Kidney (tissue), 14 donors: ENCODE measurements around the gene DLX6. TPM values are rescaled to one million over a fixed set of nuclear protein-coding genes. Genes with fewer than 3 reads are reported as not detected.

ENCODE experiments used
- DNase-seq, 5 donors: peaks; one replicate each; pipeline ENCODE4 v3.0.0-alpha.2; 2013 to 2020
- FAIRE-seq: peaks from 2 replicates; lab custom pipeline; 2012; peaks lifted over from hg19 to GRCh38; lab: Jason Lieb, UNC
- H3K27ac ChIP-seq, 2 donors: one replicate each; pipeline ENCODE4 v1.7.0; 2013; ENCODE audit warnings: low read depth in 2 of 2, low read length in 2 of 2, inconsistent platforms in 1 of 2
- H3K27me3 ChIP-seq: one replicate; pipeline ENCODE4 v1.7.1; 2013; ENCODE audit warnings: low read length, inconsistent platforms; ENCODE audit not compliant: control insufficient read depth, insufficient read depth
- H3K36me3 ChIP-seq, 3 donors: one replicate each; pipeline versions ENCODE4 v1.7.0 to v1.7.1; 2013; ENCODE audit warnings: low read length in 3 of 3, control low read depth in 1 of 3, inconsistent platforms in 1 of 3; ENCODE audit not compliant: insufficient read depth in 3 of 3, control insufficient read depth in 2 of 3
- H3K4me1 ChIP-seq, 3 donors: one replicate each; pipeline versions ENCODE4 v1.7.0 to v1.7.1; 2013; ENCODE audit warnings: low read length in 3 of 3, inconsistent platforms in 1 of 3, low read depth in 1 of 3; ENCODE audit not compliant: control insufficient read depth in 2 of 3, insufficient read depth in 2 of 3
- H3K4me3 ChIP-seq, 3 donors: one replicate each; pipeline versions ENCODE4 v1.7.0 to v1.8.1; 2013; ENCODE audit warnings: low read length in 3 of 3, control low read depth in 1 of 3, inconsistent platforms in 1 of 3
- H3K9ac ChIP-seq, 3 donors: one replicate each; pipeline versions ENCODE4 v1.7.0 to v1.7.1; 2013; ENCODE audit warnings: low read length in 3 of 3, control low read depth in 1 of 3, inconsistent platforms in 1 of 3
- H3K9me3 ChIP-seq, 3 donors: one replicate each; pipeline versions ENCODE4 v1.7.0 to v1.7.1; 2013; ENCODE audit warnings: low read length in 3 of 3, control low read depth in 1 of 3, inconsistent platforms in 1 of 3; ENCODE audit not compliant: control insufficient read depth in 2 of 3, insufficient read depth in 1 of 3
- CTCF ChIP-seq: IDR thresholded peaks from 3 replicates; pipeline ENCODE4 v1.5.1; 2012; ENCODE audit warnings: mild to moderate bottlenecking, moderate library complexity, borderline replicate concordance; ENCODE audit not compliant: insufficient read depth; ENCODE audit errors: extremely low read depth
- intact Hi-C: fragments of 100-400 bp; cut with DNase I; formaldehyde crosslinking; loops from one replicate; pipeline ENCODE4 v1.11.1; 2022
- polyA plus RNA-seq: library from polyadenylated mRNA; stranded (reverse); fragments of 350-450 nt; fragmentation: Illumina TruSeq; extraction: RNeasy Lipid Tissue Mini Kit (QIAGEN cat#74804); gene quantifications from one replicate; pipeline ENCODE4 v1.2.3, GENCODE V29; 2014; ENCODE audit warnings: low read depth, low replicate concordance; ENCODE audit not compliant: insufficient read depth
- total RNA-seq: library from RNA; stranded (reverse); fragmentation: NEBNext Ultra II Directional; extraction: Animal tissue kit (Norgen Biotek cat#: 25700); gene quantifications from one replicate; pipeline ENCODE4 v1.2.1, GENCODE V29; 2021
- donor health status: control.
- donor health status: control.
- donor health status: control.
- donor health status: control.
- donor health status: control.
- donor health status: DM: yes; HTN: yes; CAD: no.
- donor health status: Normal renal cell carcinoma (clear cell type).

DLX6 gene
- total and polyA plus RNA-seq, 2 donors from 2014 or later = 0.13 TPM; not detected in 1

GRCh38 chr7:97011104-97011503 lies 5.8 kb downstream of the DLX6 start:
- intact Hi-C loops = no loop called here
- no peak overlapping the region for H3K27ac ChIP-seq
- no peak overlapping the region for H3K9ac ChIP-seq
- no peaks in the 10 kb centered on the region for H3K36me3 ChIP-seq
- H3K4me3 ChIP-seq = no peak overlapping the region
- peaks cover 0 to 3% (median 0%) of the 10 kb centered on the region in 3 donors for H3K4me1 ChIP-seq
- no peak for TF ChIP-seq CTCF
- peaks cover 93% of the 10 kb centered on the region for H3K27me3 ChIP-seq
- no peaks in the 10 kb centered on the region for H3K9me3 ChIP-seq
- FAIRE-seq = no peak
- peak in 1 of 5 donors; percentile 13 for DNase-seq

- H3K27me3 ChIP-seq = peaks cover 95% of the 10 kb centered on the region
- FAIRE-seq (no peak), DNase-seq (peak in 1 of 5 donors; percentile 27)
- intact Hi-C loops = no loop called here
- peaks cover 0 to 3% (median 0%) of the 10 kb centered on the region in 3 donors for H3K4me1 ChIP-seq
- no peak overlapping the region for H3K4me3 ChIP-seq
- no peaks in the 10 kb centered on the region for H3K36me3 ChIP-seq
- H3K27ac ChIP-seq = no peak overlapping the region
- H3K9me3 ChIP-seq = no peaks in the 10 kb centered on the region
- no peak overlapping the region for H3K9ac ChIP-seq
- TF ChIP-seq CTCF = no peak
Measured at GRCh38 chr7:97011536-97012364, 6.4 kb downstream of the DLX6 start.

DNA sequence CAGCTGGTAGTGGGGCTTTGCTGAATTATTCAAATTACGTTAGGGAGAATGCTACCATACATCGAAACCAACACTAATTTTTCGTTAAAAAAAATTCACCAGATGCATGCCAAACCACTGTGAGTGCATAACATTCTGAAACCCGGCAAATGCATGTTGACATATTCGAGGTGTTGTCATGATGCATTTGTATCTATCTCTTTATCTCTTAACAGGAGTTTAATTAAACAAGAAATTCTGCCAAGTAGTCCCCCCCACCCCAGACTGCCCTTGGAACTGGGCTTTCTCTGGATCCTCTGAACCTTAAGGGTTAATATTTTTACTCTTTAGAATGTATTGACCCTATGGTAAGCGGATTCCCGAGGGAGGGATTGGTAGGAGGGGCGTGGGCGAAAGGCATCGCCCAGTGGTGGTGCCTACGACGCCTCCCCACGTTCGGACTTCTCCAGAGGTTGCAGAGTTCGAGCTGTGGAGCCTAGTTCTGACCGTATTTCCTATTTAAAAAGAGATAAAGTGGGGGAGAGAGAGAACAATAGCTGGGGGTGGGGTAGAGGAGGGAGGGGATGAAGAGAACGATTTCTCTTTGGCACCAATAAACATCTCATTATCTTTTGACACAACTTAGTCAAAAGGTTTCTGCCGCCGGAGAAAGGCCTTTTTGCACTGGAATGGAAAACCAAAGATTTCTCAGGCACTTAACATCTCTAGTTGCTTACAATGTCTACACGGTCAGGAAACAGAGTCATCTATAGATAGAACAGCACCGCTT lies 7.2 kb downstream of the DLX6 start:
- DNase-seq = peak in 2 of 5 donors; percentile 7 to 22
- H3K36me3 ChIP-seq = no peaks in the 10 kb centered on the region
- no peak overlapping the region for H3K9ac ChIP-seq
- no peaks in the 10 kb centered on the region for H3K9me3 ChIP-seq
- TF ChIP-seq CTCF = no peak
- intact Hi-C loops = no loop called here
- no peak overlapping the region for H3K27ac ChIP-seq
- H3K4me1 ChIP-seq = peaks cover 0 to 3% (median 0%) of the 10 kb centered on the region in 3 donors
- H3K27me3 ChIP-seq = peaks cover 95% of the 10 kb centered on the region
- no peak overlapping the region for H3K4me3 ChIP-seq
- FAIRE-seq = no peak
